GM12864 (cell line): ENCODE data around the gene WDR38.

ENCODE experiments used
- DNase-seq: peaks from one replicate; pipeline ENCODE4 v3.0.0-alpha.2; 2011; ENCODE audit warnings: low read depth
- H3K4me3 ChIP-seq: 2 replicates; pipeline ENCODE4 v1.5.1; 2011; ENCODE audit warnings: mild to moderate bottlenecking, low read depth, low read length, control low read depth
- CTCF ChIP-seq: IDR thresholded peaks from 2 replicates; pipeline ENCODE4 v1.5.1; 2011; ENCODE audit warnings: low read depth, mild to moderate bottlenecking, moderate library complexity, low read length, control low read depth, inconsistent platforms; ENCODE audit errors: missing control alignments

The WDR38 gene

GRCh38 chr9:124859803-124860581, 6.7 kb downstream of the WDR38 start:
- DNase-seq = no peak
- TF ChIP-seq CTCF = no peak
- peak overlapping the region; percentile 73 for H3K4me3 ChIP-seq

GRCh38 chr9:124860582-124861341, 7.5 kb downstream of the WDR38 start:
- H3K4me3 ChIP-seq = peak overlapping the region; percentile 73
- TF ChIP-seq CTCF = no peak
- no peak for DNase-seq

GRCh38 chr9:124861342-124862229, 8.3 kb downstream of the WDR38 start, which contains the start of the genes ARPC5L and RPL35:
Gene ARPC5L (plus strand): TSS chr9:124862130. CDS start chr9:124869291, 7,161 bp downstream.
Gene RPL35 (minus strand): TSS chr9:124861957. CDS start chr9:124861912, 45 bp downstream.
- H3K4me3 ChIP-seq = peak within 1 kb of the TSS; percentile 73
- peak; percentile 77 for DNase-seq
- TF ChIP-seq CTCF = peak; percentile 17

- no peak for TF ChIP-seq CTCF
- no peak overlapping the region for H3K4me3 ChIP-seq
- no peak for DNase-seq
Measured at GRCh38 chr9:124863371-124863871, 10.2 kb downstream of the WDR38 start.

GRCh38 chr9:124868511-124869465, 15.5 kb downstream of the WDR38 start:
- peak; percentile 34 for TF ChIP-seq CTCF
- no peak for DNase-seq
- H3K4me3 ChIP-seq = peak overlapping the region; percentile 99
